HG03139 (cell line): ENCODE measurements around the gene PALD1.
"Not testable (repeated sequence)": the region's sequence is repeated elsewhere in the genome, so short reads cannot be mapped to it uniquely, and the experiment has no call there.

Source experiments
- ATAC-seq: cut with Tn5 transposase; IDR thresholded peaks from one replicate; pipeline ENCODE4 v1.9.1; 2021; ENCODE audit not compliant: unreplicated experiment

Gene PALD1

GRCh38 chr10:70481831-70482530 lies 3.4 kb downstream of the PALD1 start:
- no peak for ATAC-seq

- no peak for ATAC-seq
Observed at GRCh38 chr10:70482982-70483760, 4.6 kb downstream of the PALD1 start.

- not testable (repeated sequence) for ATAC-seq
Observed at GRCh38 chr10:70483872-70484271, 5.3 kb downstream of the PALD1 start.

DNA sequence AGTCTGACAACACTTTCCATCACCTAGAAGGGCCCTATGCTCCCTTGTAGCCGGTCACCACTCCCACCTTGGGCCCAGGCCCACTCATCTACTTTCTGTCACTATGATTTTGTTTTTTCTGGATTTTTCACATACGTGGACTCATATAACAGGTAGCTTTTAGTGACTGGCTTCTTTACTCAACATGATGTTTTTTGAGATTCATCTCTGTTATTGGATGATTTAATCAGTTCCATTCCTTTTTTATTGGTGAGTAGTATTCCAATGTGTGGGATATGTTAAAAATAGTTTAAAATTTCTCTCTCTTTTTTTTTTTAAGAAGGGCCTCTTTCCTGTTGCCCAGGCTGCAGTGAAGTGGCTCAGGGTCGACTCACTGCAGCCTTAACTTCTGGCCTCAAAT lies 9.3 kb downstream of the PALD1 start:
- ATAC-seq: no peak

- no peak for ATAC-seq
Observed at GRCh38 chr10:70490142-70490541, 11.6 kb downstream of the PALD1 start.

- no peak for ATAC-seq
Observed at GRCh38 chr10:70491614-70492013, 13.0 kb downstream of the PALD1 start.

GRCh38 chr10:70492786-70493659 lies 14.5 kb downstream of the PALD1 start:
- ATAC-seq: peak; percentile 24

GRCh38 chr10:70493660-70494234 lies 15.2 kb downstream of the PALD1 start:
- peak; percentile 73 for ATAC-seq

- no peak for ATAC-seq
Observed at GRCh38 chr10:70494536-70494935, 16.0 kb downstream of the PALD1 start.

DNA sequence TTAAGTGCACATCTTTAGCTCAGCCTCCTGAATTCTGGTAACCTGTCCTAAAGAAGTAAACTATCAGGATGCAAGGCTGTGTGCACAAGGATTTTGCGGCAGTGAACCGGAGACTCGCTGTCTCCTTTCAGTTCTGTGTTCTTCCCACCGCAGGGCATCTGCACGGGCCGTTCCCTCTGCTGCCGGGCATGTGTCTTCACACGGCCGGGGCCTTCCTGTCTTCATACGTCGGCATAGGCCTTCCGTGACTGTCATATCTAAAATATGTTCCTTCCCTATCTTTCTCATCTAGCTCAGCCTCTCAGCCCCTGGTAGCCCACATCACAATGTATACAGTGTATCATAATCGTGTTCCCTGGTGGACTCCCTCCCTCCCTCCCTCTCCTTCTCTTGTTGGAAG lies 16.4 kb downstream of the PALD1 start:
- ATAC-seq: no peak

DNA sequence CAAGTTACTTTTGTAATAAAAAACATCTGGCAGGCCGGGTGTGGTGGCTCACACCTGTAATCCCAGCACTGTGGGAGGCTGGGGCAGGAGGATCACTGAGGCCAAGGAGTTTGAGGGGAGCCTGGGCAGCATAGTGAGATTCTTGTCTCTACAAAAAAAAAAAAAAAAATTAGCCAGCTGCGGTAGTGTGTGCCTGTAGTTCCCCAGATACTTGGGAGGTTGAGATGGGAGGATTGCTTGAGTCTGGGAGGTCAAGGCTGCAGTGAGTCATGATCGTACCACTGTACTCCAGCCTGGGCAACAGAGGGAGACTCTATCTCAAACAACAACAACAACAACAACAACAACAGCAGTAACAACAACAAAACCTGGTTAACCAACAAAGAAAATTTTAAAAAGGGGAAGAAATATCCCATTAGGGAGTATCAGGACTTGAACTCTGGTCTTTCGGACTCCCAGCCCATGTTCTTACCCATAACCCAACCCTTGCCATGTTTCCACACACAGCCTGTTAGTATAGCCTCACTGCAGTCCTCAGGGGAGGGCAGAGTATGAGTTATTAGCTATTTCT lies 17.2 kb downstream of the PALD1 start:
- no peak for ATAC-seq

DNA sequence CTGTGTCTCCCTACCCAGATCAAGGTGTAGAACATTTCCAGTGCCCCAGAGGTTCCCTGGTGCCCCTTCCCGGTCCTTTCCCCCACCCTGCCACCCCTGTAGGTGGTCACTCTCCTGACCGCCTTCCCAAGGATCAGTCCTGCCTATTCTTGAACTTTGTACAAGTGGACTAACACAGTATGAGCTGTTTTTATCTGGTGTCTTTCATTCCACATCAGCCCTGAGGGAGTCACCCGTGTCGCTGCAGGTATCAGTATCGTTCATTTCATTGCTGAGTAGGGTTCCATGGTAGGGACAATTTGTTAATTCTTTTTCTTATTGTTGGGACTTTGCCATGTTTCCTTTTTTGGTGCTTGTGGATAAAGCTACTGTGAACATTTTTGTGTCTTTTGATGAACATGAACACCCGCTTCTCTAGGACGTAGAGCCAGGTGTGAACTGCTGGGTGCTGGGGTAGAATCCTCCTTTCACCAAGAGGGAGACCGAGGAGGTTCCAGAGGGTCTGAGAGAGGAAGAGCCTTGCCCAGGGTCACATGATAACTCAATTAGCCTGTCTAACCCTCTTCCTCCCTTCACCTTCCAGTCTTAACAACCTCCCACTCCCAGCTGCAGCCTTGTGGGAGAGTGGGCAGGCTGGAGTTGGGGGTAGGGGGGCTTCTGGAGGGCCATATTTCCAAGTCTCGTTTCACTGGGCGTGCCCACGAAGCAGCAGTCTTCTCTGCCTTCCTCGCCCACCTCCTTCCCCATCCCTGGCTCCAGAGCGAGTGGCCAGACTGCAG lies 18.0 kb downstream of the PALD1 start:
- ATAC-seq: no peak

DNA sequence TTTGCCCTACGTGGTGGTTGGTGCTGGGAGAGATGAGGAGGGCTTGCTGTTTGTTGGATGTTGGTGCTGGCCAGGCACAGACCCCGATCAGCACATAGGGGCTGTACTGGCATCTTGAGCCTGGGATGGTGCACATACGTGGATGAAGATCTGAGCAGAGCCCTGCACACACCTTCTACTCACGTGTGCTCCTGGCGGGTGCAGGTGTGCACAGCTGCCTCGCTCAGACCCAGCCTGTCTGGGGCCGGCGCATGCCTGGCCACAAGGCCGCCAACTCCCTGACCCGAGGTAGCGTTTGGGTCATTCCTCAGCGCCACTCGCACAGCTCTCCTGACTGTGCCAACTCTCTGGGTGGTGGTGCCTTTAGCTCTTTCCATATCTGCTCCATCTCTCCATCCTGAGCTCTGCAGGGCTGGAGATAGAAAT lies 18.6 kb downstream of the PALD1 start:
- no peak for ATAC-seq

DNA sequence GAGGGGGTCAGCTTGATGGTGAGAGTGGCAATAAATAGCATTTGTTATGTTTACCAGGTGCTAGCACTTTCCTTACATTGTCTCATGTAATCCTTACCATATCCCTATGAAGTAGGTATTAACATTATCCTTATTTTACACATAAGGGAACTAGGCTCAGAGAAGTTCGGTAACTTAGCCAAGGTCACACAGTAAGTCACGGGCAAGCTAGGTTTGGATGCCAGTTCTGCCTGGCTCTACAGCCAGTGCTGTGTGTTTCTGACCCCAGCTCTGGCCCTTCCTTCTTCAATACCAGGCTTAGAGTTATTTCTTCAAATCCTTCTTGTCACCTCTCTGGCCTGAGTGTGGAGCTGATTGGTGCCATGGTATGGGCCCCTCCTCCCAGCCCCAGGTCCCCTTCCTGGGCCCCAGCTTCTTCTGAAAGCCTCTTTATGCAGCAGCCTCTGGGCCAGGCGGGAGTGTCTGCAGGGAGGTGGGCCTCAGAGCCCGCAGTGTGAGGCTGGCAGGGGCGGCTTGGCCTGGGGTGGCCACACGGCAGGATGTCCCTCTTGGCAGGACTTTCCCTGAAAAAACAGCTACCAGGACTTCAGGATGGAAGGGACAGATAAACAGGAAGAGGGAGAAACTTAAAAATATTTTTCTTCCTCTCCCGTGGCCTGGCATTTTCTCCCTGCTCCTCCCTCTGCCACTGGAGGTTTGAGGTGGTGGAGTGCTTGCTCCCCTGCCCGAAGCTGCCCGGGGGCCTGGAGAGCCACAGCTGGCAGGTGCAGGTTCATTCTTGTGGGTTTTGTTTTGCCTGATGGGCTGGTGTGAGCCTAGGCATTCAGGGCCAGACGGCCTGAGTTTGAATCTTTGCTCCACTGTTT lies 20.6 kb downstream of the PALD1 start:
- no peak for ATAC-seq

- no peak for ATAC-seq
Observed at GRCh38 chr10:70499836-70500167, 21.2 kb downstream of the PALD1 start.

- no peak for ATAC-seq
Observed at GRCh38 chr10:70500368-70500767, 21.8 kb downstream of the PALD1 start.

DNA sequence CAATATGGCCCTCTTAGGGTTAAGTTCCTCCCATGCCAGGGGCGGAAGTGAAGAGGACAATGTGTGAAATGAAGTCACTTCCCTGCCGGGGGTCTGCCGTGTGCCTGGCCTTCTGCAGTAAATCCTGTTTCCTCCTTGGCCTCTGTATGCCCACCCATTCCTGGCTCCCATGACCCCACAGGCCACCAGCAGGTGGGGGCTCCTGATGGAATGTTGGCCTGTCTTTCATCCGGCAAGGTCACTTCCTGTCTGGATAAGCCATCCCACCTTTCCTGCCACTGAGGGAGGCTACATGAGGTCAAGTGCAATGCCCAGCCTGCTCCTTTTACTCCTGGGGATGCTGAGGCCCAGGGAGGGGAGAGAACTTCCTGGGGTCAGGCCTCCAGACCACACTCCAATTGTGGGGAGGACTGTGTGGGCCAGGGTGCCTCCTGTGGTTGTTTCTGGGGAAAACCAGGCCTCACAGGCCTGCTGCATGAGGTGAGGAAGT lies 22.3 kb downstream of the PALD1 start:
- ATAC-seq: no peak

DNA sequence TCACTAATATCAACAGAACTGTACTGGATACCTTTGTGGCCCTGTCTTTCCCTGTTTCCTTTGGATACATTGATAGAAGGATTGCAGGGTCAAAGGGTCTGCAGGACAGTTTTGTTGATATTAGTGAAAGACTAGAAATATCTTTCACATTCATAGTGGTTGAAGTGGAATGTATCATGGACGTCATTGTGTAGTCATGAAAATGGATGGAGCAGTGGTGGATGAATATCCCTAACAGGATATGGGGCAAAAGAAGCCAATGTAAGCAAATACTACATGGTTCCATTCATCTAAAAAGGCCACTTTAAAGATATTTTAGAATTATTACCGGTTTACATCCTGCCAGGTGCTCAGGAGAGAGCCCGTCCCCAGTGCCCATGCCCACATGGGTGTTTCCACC lies 23.8 kb downstream of the PALD1 start:
- no peak for ATAC-seq

GRCh38 chr10:70503776-70504175 lies 25.2 kb downstream of the PALD1 start:
- no peak for ATAC-seq
